ENCODE data around the gene RGS19. TPM values are rescaled to one million over a fixed set of nuclear protein-coding genes. Genes with fewer than 3 reads are reported as not detected.

RGS19 gene
- polyA plus RNA-seq, 1 of the 3 experiments (the other 2 are of a cell fraction) = 20.5 TPM

DNA sequence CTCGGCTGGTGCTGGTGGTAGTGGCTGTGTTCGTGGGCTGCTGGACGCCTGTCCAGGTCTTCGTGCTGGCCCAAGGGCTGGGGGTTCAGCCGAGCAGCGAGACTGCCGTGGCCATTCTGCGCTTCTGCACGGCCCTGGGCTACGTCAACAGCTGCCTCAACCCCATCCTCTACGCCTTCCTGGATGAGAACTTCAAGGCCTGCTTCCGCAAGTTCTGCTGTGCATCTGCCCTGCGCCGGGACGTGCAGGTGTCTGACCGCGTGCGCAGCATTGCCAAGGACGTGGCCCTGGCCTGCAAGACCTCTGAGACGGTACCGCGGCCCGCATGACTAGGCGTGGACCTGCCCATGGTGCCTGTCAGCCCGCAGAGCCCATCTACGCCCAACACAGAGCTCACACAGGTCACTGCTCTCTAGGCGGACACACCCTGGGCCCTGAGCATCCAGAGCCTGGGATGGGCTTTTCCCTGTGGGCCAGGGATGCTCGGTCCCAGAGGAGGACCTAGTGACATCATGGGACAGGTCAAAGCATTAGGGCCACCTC is 19.2 kb upstream of the RGS19 start:
- no peak overlapping the region for H3K9ac ChIP-seq
- no peaks in the 10 kb centered on the region; the same call in 1 of the 2 replicates for H3K27me3 ChIP-seq (ENCODE audit: insufficient read depth)
- no peak overlapping the region for H3K4me3 ChIP-seq (ENCODE audit: low read depth in 2 of 2, low read length in 1 of 2)
- no peaks in the 10 kb centered on the region for H3K9me2 ChIP-seq
- H3K4me2 ChIP-seq = no peak overlapping the region
- H4K20me1 ChIP-seq (ENCODE audit: insufficient read depth) = no peaks in the 10 kb centered on the region
- WGBS (ENCODE audit: low lambda C conversion rate) = 89% methylated on average over 12 of the region's 28 CpGs
- CTCF ChIA-PET = interaction anchor here (0.9 to 2.3 kb wide), 4 partner anchors 14 to 40 kb away, joined by 3 to 16 read pairs (median 4); partner anchors contain the start of gene LKAAEAR1
- peaks cover 0 to 2% of the 10 kb centered on the region in 2 experiments; a peak in 1 of 4 replicates for H3K4me1 ChIP-seq (ENCODE audit: control insufficient read depth in 1 of 2, insufficient read depth in 2 of 2, low read depth in 1 of 2, low read length in 1 of 2)
- H2AFZ ChIP-seq (ENCODE audit: low read depth) = no peak overlapping the region
- no peaks in the 10 kb centered on the region for H3F3A ChIP-seq (replicated peaks; ENCODE audit: insufficient read depth)
- no peaks in the 10 kb centered on the region for H3K36me3 ChIP-seq (replicated peaks in 1 of 2; ENCODE audit: control insufficient read depth in 1 of 2, insufficient read depth in 2 of 2, low read length in 1 of 2)
- no peaks in the 10 kb centered on the region for H3K9me3 ChIP-seq
- POLR2A ChIA-PET = no interaction called here
- TF ChIP-seq RAD21 (IDR thresholded peaks at IDR 0.05; ENCODE audit: low read length) = no peak
- no peak overlapping the region for H3K27ac ChIP-seq (ENCODE audit: low read depth in 2 of 2, low read length in 1 of 2)
- DNase-seq = no peak
- H3K79me2 ChIP-seq (ENCODE audit: insufficient read depth) = no peaks in the 10 kb centered on the region

DNA sequence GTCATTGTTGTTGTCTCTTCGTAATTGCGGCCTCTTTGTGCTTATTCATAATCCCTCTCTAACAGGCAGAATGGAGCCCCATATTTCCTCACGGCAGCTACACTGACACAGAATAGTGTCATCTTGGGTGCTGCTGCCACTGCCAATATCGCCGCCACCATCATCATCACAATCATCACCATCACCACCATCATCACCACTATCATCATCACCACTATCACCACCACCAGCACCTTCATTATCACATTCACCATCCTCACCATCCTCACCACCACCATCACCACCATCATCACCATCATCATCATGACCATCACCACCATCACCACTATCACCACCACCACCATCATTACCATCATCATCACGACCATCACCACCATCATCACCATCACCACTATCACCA is 17.2 kb upstream of the RGS19 start:
- Histone ChIP-seq H3K9ac (no peak overlapping the region), H3K9me3 (no peaks in the 10 kb centered on the region), H3K27ac (ENCODE audit: low read depth in 2 of 2, low read length in 1 of 2) (no peak overlapping the region), H3K4me1 (ENCODE audit: control insufficient read depth in 1 of 2, insufficient read depth in 2 of 2, low read depth in 1 of 2, low read length in 1 of 2) (peaks cover 0 to 14% of the 10 kb centered on the region in 2 experiments; a peak in 1 of 4 replicates), H3K27me3 (ENCODE audit: insufficient read depth) (no peaks in the 10 kb centered on the region), H4K20me1 (ENCODE audit: insufficient read depth) (no peaks in the 10 kb centered on the region), H3F3A (replicated peaks; ENCODE audit: insufficient read depth) (no peaks in the 10 kb centered on the region), H2AFZ (ENCODE audit: low read depth) (no peak overlapping the region), H3K36me3 (replicated peaks in 1 of 2; ENCODE audit: control insufficient read depth in 1 of 2, insufficient read depth in 2 of 2, low read length in 1 of 2) (no peaks in the 10 kb centered on the region), H3K4me2 (no peak overlapping the region), H3K9me2 (no peaks in the 10 kb centered on the region), H3K79me2 (ENCODE audit: insufficient read depth) (no peaks in the 10 kb centered on the region), H3K4me3 (ENCODE audit: low read depth in 2 of 2, low read length in 1 of 2) (no peak overlapping the region)
- 75% methylated on average over 6 of the region's 6 CpGs for WGBS (ENCODE audit: low lambda C conversion rate)
- no peak for DNase-seq
- ChIA-PET POLR2A (no interaction called here), CTCF (interaction anchor here (0.9 to 1.8 kb wide), 3 partner anchors 10 to 24 kb away, joined by 3 to 8 read pairs (median 3); partner anchors contain the start of genes LKAAEAR1 and NPBWR2)
- no peak for TF ChIP-seq EP300 (IDR thresholded peaks at IDR 0.05; ENCODE audit: borderline replicate concordance in 1 of 2, low read depth in 1 of 2, low read length in 1 of 2)
- TF ChIP-seq, protein P1, sequence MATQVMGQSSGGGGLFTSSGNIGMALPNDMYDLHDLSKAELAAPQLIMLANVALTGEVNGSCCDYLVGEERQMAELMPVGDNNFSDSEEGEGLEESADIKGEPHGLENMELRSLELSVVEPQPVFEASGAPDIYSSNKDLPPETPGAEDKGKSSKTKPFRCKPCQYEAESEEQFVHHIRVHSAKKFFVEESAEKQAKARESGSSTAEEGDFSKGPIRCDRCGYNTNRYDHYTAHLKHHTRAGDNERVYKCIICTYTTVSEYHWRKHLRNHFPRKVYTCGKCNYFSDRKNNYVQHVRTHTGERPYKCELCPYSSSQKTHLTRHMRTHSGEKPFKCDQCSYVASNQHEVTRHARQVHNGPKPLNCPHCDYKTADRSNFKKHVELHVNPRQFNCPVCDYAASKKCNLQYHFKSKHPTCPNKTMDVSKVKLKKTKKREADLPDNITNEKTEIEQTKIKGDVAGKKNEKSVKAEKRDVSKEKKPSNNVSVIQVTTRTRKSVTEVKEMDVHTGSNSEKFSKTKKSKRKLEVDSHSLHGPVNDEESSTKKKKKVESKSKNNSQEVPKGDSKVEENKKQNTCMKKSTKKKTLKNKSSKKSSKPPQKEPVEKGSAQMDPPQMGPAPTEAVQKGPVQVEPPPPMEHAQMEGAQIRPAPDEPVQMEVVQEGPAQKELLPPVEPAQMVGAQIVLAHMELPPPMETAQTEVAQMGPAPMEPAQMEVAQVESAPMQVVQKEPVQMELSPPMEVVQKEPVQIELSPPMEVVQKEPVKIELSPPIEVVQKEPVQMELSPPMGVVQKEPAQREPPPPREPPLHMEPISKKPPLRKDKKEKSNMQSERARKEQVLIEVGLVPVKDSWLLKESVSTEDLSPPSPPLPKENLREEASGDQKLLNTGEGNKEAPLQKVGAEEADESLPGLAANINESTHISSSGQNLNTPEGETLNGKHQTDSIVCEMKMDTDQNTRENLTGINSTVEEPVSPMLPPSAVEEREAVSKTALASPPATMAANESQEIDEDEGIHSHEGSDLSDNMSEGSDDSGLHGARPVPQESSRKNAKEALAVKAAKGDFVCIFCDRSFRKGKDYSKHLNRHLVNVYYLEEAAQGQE (IDR thresholded peaks at IDR 0.05; ENCODE audit: low read depth, low read length) = no peak
- no peak for TF ChIP-seq TCF12 (IDR thresholded peaks at IDR 0.05)
- TF ChIP-seq, protein P2, sequence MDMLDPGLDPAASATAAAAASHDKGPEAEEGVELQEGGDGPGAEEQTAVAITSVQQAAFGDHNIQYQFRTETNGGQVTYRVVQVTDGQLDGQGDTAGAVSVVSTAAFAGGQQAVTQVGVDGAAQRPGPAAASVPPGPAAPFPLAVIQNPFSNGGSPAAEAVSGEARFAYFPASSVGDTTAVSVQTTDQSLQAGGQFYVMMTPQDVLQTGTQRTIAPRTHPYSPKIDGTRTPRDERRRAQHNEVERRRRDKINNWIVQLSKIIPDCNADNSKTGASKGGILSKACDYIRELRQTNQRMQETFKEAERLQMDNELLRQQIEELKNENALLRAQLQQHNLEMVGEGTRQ (IDR thresholded peaks at IDR 0.05; ENCODE audit: borderline replicate concordance, low read depth, low read length) = no peak
- TF ChIP-seq SIN3A (IDR thresholded peaks at IDR 0.05; ENCODE audit: borderline replicate concordance, low read depth, low read length) = no peak
- no peak for TF ChIP-seq TEAD4 (IDR thresholded peaks at IDR 0.05; ENCODE audit: borderline replicate concordance, insufficient read depth)
- TF ChIP-seq GABPA (IDR thresholded peaks at IDR 0.05; ENCODE audit: low read depth) = no peak
- TF ChIP-seq, protein P3, sequence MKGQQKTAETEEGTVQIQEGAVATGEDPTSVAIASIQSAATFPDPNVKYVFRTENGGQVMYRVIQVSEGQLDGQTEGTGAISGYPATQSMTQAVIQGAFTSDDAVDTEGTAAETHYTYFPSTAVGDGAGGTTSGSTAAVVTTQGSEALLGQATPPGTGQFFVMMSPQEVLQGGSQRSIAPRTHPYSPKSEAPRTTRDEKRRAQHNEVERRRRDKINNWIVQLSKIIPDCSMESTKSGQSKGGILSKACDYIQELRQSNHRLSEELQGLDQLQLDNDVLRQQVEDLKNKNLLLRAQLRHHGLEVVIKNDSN (IDR thresholded peaks at IDR 0.05; ENCODE audit: borderline replicate concordance, low read depth) = no peak
- TF ChIP-seq JUND (IDR thresholded peaks at IDR 0.05) = no peak
- no peak for TF ChIP-seq EZH2phosphoT487 (IDR thresholded peaks at IDR 0.05; ENCODE audit: borderline replicate concordance, low read depth)
- TF ChIP-seq MXI1 (IDR thresholded peaks at IDR 0.05; ENCODE audit: low read depth, low read length) = no peak
- no peak for TF ChIP-seq SMC3 (IDR thresholded peaks at IDR 0.05; ENCODE audit: low read depth, low read length)
- TF ChIP-seq, protein P4, sequence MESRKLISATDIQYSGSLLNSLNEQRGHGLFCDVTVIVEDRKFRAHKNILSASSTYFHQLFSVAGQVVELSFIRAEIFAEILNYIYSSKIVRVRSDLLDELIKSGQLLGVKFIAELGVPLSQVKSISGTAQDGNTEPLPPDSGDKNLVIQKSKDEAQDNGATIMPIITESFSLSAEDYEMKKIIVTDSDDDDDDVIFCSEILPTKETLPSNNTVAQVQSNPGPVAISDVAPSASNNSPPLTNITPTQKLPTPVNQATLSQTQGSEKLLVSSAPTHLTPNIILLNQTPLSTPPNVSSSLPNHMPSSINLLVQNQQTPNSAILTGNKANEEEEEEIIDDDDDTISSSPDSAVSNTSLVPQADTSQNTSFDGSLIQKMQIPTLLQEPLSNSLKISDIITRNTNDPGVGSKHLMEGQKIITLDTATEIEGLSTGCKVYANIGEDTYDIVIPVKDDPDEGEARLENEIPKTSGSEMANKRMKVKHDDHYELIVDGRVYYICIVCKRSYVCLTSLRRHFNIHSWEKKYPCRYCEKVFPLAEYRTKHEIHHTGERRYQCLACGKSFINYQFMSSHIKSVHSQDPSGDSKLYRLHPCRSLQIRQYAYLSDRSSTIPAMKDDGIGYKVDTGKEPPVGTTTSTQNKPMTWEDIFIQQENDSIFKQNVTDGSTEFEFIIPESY (IDR thresholded peaks at IDR 0.05; ENCODE audit: borderline replicate concordance, low read depth) = no peak
- no peak for TF ChIP-seq ELF1 (IDR thresholded peaks at IDR 0.05)
- TF ChIP-seq, protein P5, sequence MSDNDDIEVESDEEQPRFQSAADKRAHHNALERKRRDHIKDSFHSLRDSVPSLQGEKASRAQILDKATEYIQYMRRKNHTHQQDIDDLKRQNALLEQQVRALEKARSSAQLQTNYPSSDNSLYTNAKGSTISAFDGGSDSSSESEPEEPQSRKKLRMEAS (IDR thresholded peaks at IDR 0.05; ENCODE audit: low read depth) = no peak
- TF ChIP-seq TAF1 (IDR thresholded peaks at IDR 0.05; ENCODE audit: borderline replicate concordance, low read depth, low read length) = no peak

All from SK-N-SH (cell line).